Measurements from ENCODE around the gene PYURF.

PYURF gene

DNA sequence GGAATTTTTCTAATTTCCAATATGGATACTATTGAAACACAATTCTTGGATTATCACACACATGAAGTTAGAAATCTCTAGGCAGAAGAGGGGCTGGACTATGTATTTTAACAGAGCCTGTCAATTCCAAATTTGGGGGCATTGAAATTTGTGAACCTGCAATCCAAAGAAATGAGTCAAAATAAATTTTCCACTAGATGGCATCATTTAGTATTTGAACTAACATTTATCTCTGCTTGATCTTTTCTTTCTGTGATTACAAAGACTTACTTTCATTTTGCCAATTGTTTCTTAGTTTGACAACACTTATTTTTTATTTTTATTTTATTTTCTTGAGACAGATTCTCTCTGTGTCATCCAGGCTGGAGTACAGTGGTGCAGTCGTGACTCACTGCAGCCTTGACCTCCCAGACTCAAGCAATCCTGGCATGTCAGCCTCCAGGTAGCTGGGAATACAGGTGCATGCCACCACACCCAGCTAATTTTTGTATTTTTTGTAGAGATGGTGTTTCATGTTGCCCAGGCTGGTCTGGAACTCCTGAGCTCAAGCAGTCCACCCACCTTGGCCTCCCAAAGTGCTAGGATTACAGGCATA is 2.7 kb upstream of the PYURF start:
- H3K4me2 ChIP-seq (ENCODE audit: low read length): no peak overlapping the region

DNA sequence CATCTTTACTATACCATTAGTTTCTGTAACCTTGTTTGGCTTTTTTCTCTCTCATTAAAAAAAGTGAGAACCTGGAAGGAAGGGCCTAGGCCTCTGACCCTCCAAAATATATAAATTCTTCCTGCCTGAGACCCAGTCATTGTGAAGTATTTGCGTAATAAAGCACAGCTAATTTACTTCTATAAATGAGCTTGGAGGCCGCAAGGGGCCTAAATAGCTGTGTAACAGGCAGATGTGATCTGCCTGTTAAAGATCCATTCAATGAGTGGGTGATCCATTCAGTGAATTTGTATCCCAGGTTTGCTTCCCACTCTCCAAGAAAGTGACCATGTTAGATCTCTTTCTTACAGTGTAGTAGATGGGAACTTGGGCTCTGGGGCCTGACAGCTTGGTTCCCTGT is 595 bp upstream of the PYURF start:
- no peak for TF ChIP-seq EZH2phosphoT487 (IDR thresholded peaks at IDR 0.05; ENCODE audit: low read depth)
- TF ChIP-seq, protein P1, sequence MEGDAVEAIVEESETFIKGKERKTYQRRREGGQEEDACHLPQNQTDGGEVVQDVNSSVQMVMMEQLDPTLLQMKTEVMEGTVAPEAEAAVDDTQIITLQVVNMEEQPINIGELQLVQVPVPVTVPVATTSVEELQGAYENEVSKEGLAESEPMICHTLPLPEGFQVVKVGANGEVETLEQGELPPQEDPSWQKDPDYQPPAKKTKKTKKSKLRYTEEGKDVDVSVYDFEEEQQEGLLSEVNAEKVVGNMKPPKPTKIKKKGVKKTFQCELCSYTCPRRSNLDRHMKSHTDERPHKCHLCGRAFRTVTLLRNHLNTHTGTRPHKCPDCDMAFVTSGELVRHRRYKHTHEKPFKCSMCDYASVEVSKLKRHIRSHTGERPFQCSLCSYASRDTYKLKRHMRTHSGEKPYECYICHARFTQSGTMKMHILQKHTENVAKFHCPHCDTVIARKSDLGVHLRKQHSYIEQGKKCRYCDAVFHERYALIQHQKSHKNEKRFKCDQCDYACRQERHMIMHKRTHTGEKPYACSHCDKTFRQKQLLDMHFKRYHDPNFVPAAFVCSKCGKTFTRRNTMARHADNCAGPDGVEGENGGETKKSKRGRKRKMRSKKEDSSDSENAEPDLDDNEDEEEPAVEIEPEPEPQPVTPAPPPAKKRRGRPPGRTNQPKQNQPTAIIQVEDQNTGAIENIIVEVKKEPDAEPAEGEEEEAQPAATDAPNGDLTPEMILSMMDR (IDR thresholded peaks at IDR 0.05; ENCODE audit: low read depth, low read length): no peak
- peak overlapping the region; percentile 33; the same call in 1 of the 2 replicates for H3K27ac ChIP-seq (ENCODE audit: low read length)
- H3K36me3 ChIP-seq (replicated peaks; ENCODE audit: low read depth, low read length): peaks cover 5% of the 10 kb centered on the region
- peak overlapping the region; percentile 98 for H2AFZ ChIP-seq (ENCODE audit: low read depth, low read length)
- H4K20me1 ChIP-seq (ENCODE audit: insufficient read depth, low read length): peaks cover 7% of the 10 kb centered on the region
- H3K79me2 ChIP-seq (ENCODE audit: low read length): peaks cover 33% of the 10 kb centered on the region
- peaks cover 31% of the 10 kb centered on the region for H3K4me1 ChIP-seq (ENCODE audit: low read length)
- H3K9ac ChIP-seq (ENCODE audit: low read length): peak overlapping the region; percentile 93
- H3K9me3 ChIP-seq (ENCODE audit: insufficient read depth, low read length): no peaks in the 10 kb centered on the region
- H3K4me2 ChIP-seq (ENCODE audit: low read length): peak overlapping the region; percentile 99
- peak overlapping the region; percentile 95 for H3K4me3 ChIP-seq (ENCODE audit: low read length)
- H3K27me3 ChIP-seq (ENCODE audit: low read depth, low read length): no peaks in the 10 kb centered on the region

More for the DNA sequence above, 2.7 kb upstream of the PYURF start:
- H3K79me2 ChIP-seq (ENCODE audit: low read length): peaks cover 30% of the 10 kb centered on the region
- TF ChIP-seq, protein P1 (IDR thresholded peaks at IDR 0.05; ENCODE audit: low read depth, low read length): peak; percentile 58
- TF ChIP-seq EZH2phosphoT487 (IDR thresholded peaks at IDR 0.05; ENCODE audit: low read depth): no peak
- H3K9ac ChIP-seq (ENCODE audit: low read length): no peak overlapping the region
- H3K36me3 ChIP-seq (replicated peaks; ENCODE audit: low read depth, low read length): no peaks in the 10 kb centered on the region
- H3K4me1 ChIP-seq (ENCODE audit: low read length): peaks cover 31% of the 10 kb centered on the region
- no peak overlapping the region for H2AFZ ChIP-seq (ENCODE audit: low read depth, low read length)
- peaks cover 7% of the 10 kb centered on the region for H4K20me1 ChIP-seq (ENCODE audit: insufficient read depth, low read length)
- H3K27me3 ChIP-seq (ENCODE audit: low read depth, low read length): no peaks in the 10 kb centered on the region
- no peak overlapping the region for H3K4me3 ChIP-seq (ENCODE audit: low read length)
- H3K27ac ChIP-seq (ENCODE audit: low read length): no peak overlapping the region
- H3K9me3 ChIP-seq (ENCODE audit: insufficient read depth, low read length): no peaks in the 10 kb centered on the region

DNA sequence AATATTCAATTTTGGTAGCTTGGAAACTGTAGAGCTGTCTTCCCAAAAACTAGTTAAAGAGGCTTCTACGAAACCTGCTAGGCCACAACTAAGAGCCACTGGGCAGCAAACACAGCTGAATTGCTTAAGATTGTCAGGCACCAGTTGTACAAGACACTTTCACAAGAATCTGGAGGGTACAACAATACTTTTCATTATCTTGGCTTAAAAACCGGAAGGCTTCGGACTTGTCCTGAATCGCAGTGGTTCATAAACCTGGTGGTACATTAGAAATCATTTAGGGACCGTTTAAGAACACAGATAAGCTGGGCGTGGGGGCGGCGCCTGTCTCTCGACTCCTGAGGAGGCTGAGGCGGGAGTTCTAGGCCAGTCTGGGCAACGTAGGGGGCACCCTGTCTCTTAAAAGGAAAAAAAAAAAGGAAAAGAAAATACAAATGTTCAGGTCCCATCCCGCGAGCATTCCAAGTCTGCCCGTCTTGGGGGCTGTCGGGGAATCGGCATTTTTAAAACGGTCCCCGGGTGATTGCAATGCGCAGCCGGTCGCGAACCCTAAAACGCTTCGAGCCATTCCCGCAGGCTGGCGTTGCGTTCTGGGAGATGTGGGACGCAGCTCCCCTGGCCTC is 763 bp downstream of the PYURF start:
- Histone ChIP-seq H3K27ac (ENCODE audit: low read length) (peak overlapping the region; percentile 39), H2AFZ (ENCODE audit: low read depth, low read length) (peak overlapping the region; percentile 98), H3K9me3 (ENCODE audit: insufficient read depth, low read length) (no peaks in the 10 kb centered on the region), H3K79me2 (ENCODE audit: low read length) (peaks cover 33% of the 10 kb centered on the region), H4K20me1 (ENCODE audit: insufficient read depth, low read length) (peaks cover 7% of the 10 kb centered on the region), H3K9ac (ENCODE audit: low read length) (peak overlapping the region; percentile 93), H3K36me3 (replicated peaks; ENCODE audit: low read depth, low read length) (peaks cover 5% of the 10 kb centered on the region), H3K4me3 (ENCODE audit: low read length) (peak overlapping the region; percentile 95), H3K4me2 (ENCODE audit: low read length) (peak overlapping the region; percentile 99), H3K27me3 (ENCODE audit: low read depth, low read length) (no peaks in the 10 kb centered on the region), H3K4me1 (ENCODE audit: low read length) (peaks cover 22% of the 10 kb centered on the region)
- TF ChIP-seq EZH2phosphoT487 (IDR thresholded peaks at IDR 0.05; ENCODE audit: low read depth): no peak
- TF ChIP-seq, protein P1 (IDR thresholded peaks at IDR 0.05; ENCODE audit: low read depth, low read length): no peak

DNA sequence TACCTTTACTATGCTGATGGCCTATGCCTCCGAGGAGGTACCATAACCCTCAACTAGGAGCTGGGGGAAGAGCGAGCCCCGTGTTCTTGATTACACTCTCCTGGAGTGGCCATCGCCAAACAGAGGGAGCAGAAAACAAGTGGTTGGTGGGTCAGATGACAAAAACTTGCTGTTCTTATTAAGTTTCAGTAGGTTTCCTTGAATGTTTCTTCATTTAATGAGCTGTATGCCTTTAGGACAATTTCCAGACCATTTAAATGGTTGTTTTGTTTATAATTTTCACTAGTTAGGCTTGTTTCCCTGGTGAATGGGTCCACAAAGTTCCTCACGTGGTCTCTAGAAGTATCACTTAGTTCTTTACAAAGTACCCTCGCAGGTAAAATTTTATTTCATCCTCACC is 4.7 kb downstream of the PYURF start:
- Histone ChIP-seq H3K9ac (ENCODE audit: low read length) (no peak overlapping the region), H3K9me3 (ENCODE audit: insufficient read depth, low read length) (no peaks in the 10 kb centered on the region), H3K4me3 (ENCODE audit: low read length) (no peak overlapping the region), H2AFZ (ENCODE audit: low read depth, low read length) (no peak overlapping the region), H3K27ac (ENCODE audit: low read length) (no peak overlapping the region), H3K36me3 (replicated peaks; ENCODE audit: low read depth, low read length) (peaks cover 5% of the 10 kb centered on the region), H3K4me2 (ENCODE audit: low read length) (no peak overlapping the region), H4K20me1 (ENCODE audit: insufficient read depth, low read length) (peaks cover 7% of the 10 kb centered on the region), H3K27me3 (ENCODE audit: low read depth, low read length) (no peaks in the 10 kb centered on the region), H3K79me2 (ENCODE audit: low read length) (peaks cover 29% of the 10 kb centered on the region), H3K4me1 (ENCODE audit: low read length) (peaks cover 9% of the 10 kb centered on the region)
- TF ChIP-seq, protein P1 (IDR thresholded peaks at IDR 0.05; ENCODE audit: low read depth, low read length): no peak
- no peak for TF ChIP-seq EZH2phosphoT487 (IDR thresholded peaks at IDR 0.05; ENCODE audit: low read depth)
